Spleen (tissue), 7 donors: ENCODE results near the gene ELOVL3.

Source experiments
- POLR2A ChIP-seq, 3 donors: fragments of 450-650 bp; IDR thresholded peaks; one replicate each; pipeline ENCODE4 v1.5.1; 2017; ENCODE audit warnings: antibody characterized with exemption in 3 of 3, mild to moderate bottlenecking in 1 of 3
- TF ChIP-seq, protein P1 (sequence below), 11 experiments: fragments of 200-600 bp in 7 of 11; fragments of 450-650 bp in 4 of 11; sonication (generic) in 4 of 11; IDR thresholded peaks in 8 of 11; conservative IDR thresholded peaks in 3 of 11; 1 replicate in 7 of 11; 2 replicates in 4 of 11; pipeline versions ENCODE4 v1.4.0 to v1.8.0; 2016 to 2021; ENCODE audit warnings: antibody characterized with exemption in 11 of 11, inconsistent platforms in 4 of 11, mild to moderate bottlenecking in 1 of 11
- donor health status: DM: no; HTN: no; CAD: no; lungs with moderate emphysema.
- donor health status: DM: no; HTN: no; CAD: no.
- donor health status: DM: no; HTN: no; CAD: no.

DNA sequence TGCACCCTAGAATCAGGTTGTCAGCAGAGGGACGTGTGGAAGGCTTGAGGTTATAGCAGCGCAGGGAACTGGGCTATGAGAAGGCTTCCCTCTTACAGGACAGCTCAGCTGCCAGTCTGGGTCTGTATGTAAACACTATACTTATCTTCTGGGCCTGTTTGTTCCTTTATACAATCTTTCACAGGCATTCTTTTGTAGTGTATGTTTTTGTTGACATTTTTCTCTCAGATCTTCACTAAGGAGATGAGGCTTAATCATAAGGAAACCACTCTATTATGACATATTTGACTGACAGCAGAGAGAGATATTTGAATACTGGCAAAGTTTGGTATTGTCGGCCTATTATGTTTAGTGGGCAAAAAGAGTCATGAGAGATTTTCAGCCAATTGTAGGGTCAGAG lies 20.2 kb downstream of the ELOVL3 start:
- TF ChIP-seq POLR2A (IDR thresholded peaks at IDR 0.05), result no peak
- TF ChIP-seq, protein P1, sequence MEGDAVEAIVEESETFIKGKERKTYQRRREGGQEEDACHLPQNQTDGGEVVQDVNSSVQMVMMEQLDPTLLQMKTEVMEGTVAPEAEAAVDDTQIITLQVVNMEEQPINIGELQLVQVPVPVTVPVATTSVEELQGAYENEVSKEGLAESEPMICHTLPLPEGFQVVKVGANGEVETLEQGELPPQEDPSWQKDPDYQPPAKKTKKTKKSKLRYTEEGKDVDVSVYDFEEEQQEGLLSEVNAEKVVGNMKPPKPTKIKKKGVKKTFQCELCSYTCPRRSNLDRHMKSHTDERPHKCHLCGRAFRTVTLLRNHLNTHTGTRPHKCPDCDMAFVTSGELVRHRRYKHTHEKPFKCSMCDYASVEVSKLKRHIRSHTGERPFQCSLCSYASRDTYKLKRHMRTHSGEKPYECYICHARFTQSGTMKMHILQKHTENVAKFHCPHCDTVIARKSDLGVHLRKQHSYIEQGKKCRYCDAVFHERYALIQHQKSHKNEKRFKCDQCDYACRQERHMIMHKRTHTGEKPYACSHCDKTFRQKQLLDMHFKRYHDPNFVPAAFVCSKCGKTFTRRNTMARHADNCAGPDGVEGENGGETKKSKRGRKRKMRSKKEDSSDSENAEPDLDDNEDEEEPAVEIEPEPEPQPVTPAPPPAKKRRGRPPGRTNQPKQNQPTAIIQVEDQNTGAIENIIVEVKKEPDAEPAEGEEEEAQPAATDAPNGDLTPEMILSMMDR (IDR thresholded peaks at IDR 0.05 in 8 of 11, conservative IDR thresholded peaks at IDR 0.05 in 3 of 11), result no peak
